MCF 10A (cell line): Measurements from ENCODE around the gene ANP32E. TPM values are rescaled to one million over a fixed set of nuclear protein-coding genes. Genes with fewer than 3 reads are reported as not detected.

Experiments
- BruUV-seq: library from RNA; stranded (reverse); fragments of 400-500 nt; replicated peaks from 2 replicates; lab custom pipeline; 2021; lab: Mats Ljungman, UMichigan
- CTCF ChIA-PET: fragments of 300-600 bp; sonication (Branson Sonifier 250); formaldehyde crosslinking; extraction: SDS; loops from one replicate; lab custom pipeline; 2021; ENCODE audit warnings: antibody characterized with exemption, inconsistent platforms; lab: Yijun Ruan, JAX
- POLR2A ChIA-PET: fragments of 300-600, 350-650 bp; sonication (Branson Sonifier 250); formaldehyde crosslinking; extraction: SDS; loops from one replicate; lab custom pipeline; 2020; ENCODE audit warnings: antibody characterized with exemption, inconsistent platforms; lab: Yijun Ruan, JAX
- DNase-seq: peaks from one replicate; pipeline ENCODE4 v3.0.0-alpha.2; 2018; ENCODE audit not compliant: unreplicated experiment
- H3K27ac Mint-ChIP-seq: one replicate; pipeline ENCODE4 v1.8.0; 2022; ENCODE audit warnings: mild to moderate bottlenecking, low read depth, mixed read lengths; ENCODE audit not compliant: unreplicated experiment
- H3K27me3 Mint-ChIP-seq: one replicate; pipeline ENCODE4 v1.8.0; 2022; ENCODE audit warnings: mixed read lengths; ENCODE audit not compliant: insufficient read depth, unreplicated experiment
- H3K36me3 Mint-ChIP-seq: one replicate; pipeline ENCODE4 v1.8.0; 2022; ENCODE audit warnings: mild to moderate bottlenecking, moderate library complexity, mixed read lengths; ENCODE audit not compliant: insufficient read depth, unreplicated experiment
- H3K4me1 Mint-ChIP-seq: one replicate; pipeline ENCODE4 v1.8.0; 2022; ENCODE audit warnings: mixed read lengths; ENCODE audit not compliant: insufficient read depth, unreplicated experiment
- H3K4me3 Mint-ChIP-seq: one replicate; pipeline ENCODE4 v1.8.0; 2022; ENCODE audit warnings: mild to moderate bottlenecking, moderate library complexity, mixed read lengths; ENCODE audit not compliant: unreplicated experiment
- H3K9me3 Mint-ChIP-seq: one replicate; pipeline ENCODE4 v1.8.0; 2022; ENCODE audit warnings: mixed read lengths; ENCODE audit not compliant: unreplicated experiment
- CTCF ChIP-seq: fragments of 200-600 bp; IDR thresholded peaks from one replicate; pipeline ENCODE4 v1.8.0; 2022; ENCODE audit warnings: antibody characterized with exemption, mild to moderate bottlenecking; ENCODE audit not compliant: unreplicated experiment
- intact Hi-C: fragments of 100-400 bp; cut with micrococcal nuclease; formaldehyde crosslinking; loops from 2 replicates; pipeline ENCODE4 v1.14.1; 2022
- total RNA-seq: library from RNA; stranded (reverse); gene quantifications from 2 replicates; pipeline ENCODE4 v1.2.3, GENCODE V29; 2022

ANP32E gene
- total RNA-seq, 1 experiment from 2014 or later, result 67.3 TPM

- ChIA-PET CTCF (interaction anchor here (0.6 to 13.7 kb wide), 19 partner anchors 10 to 285 kb away, joined by 3 to 223 read pairs (median 5); partner anchors contain the start of gene VPS45), POLR2A (interaction anchor here (0.6 to 2.3 kb wide), 9 partner anchors 9 to 1182 kb away, joined by 3 to 11 read pairs (median 4); partner anchors contain the start of gene VPS45)
- H3K27me3 Mint-ChIP-seq, result no peaks in the 10 kb centered on the region
- peak; percentile 88 for TF ChIP-seq CTCF
- intact Hi-C loops, result loop anchor here (1.0 kb wide), 3 partner anchors 96 to 282 kb away; a partner anchor contains a TSS
- no TSS peak for BruUV-seq
- H3K27ac Mint-ChIP-seq, result no peak overlapping the region
- no peak overlapping the region for H3K4me3 Mint-ChIP-seq
- peak; percentile 82 for DNase-seq
- no peaks in the 10 kb centered on the region for H3K4me1 Mint-ChIP-seq
- no peaks in the 10 kb centered on the region for H3K36me3 Mint-ChIP-seq
- H3K9me3 Mint-ChIP-seq, result no peaks in the 10 kb centered on the region
Measured at GRCh38 chr1:150168960-150169601, 66.8 kb downstream of the ANP32E start.

Other genes starting within 250 kb of the ANP32E start
- gene OTUD7B, start 225.4 kb downstream of the ANP32E start, total RNA-seq, result 44.3 and 47.4 TPM in 2 replicates
- 35.1 and 55.1 TPM in 2 replicates for gene VPS45, start 168.3 kb downstream of the ANP32E start, total RNA-seq
- gene PLEKHO1, start 86.2 kb downstream of the ANP32E start, total RNA-seq, result 1.9 and 5.2 TPM in 2 replicates
- 0.26 TPM in 1 of 2 replicates, not detected in the other for gene CA14, start 21.7 kb upstream of the ANP32E start, total RNA-seq
- 123 and 154 TPM in 2 replicates for gene APH1A, start 32.9 kb upstream of the ANP32E start, total RNA-seq
- gene C1orf54, start 36.7 kb upstream of the ANP32E start, total RNA-seq, result 1.8 and 2.3 TPM in 2 replicates
- gene CIART, start 46.4 kb upstream of the ANP32E start, total RNA-seq, result 5.0 and 5.2 TPM in 2 replicates
- gene MRPS21, start 57.7 kb upstream of the ANP32E start, total RNA-seq, result 133 and 152 TPM in 2 replicates
- 104 and 106 TPM in 2 replicates for gene PRPF3, start 85.4 kb upstream of the ANP32E start, total RNA-seq
- 35.2 and 37.4 TPM in 2 replicates for gene RPRD2, start 128.0 kb upstream of the ANP32E start, total RNA-seq